ENCODE measurements around the gene MED20.

DNA sequence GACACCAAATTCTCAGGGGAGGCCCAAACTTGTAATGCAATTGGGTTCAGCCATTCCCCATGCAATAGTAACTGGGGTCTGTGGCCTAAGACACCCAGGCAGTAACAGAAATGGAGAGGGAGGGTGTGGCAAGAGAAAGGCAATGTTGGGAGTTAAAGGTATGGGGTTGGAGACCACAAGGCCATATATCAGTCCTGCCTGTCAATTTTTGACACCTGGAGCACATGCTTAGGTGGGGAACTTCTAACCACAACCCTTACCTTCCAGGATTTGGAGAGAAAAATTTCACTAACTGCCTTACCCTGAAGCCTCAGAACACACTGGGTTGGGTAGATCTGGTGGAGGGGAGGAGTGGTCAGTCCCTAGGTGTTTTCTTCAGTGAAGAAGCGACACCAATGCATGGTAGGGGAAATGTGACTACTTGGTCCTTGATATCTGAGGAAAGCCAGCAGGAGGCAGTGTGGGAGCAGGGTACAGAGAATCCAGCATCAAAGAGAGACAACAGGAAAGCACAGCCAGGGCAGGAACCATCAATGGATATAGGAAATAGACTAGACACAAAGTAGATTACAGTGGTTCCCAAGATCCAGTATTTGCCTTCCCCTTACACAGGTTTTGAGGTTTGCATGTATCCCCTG is 18.9 kb downstream of the MED20 start:
- TF ChIP-seq GATA3 (IDR thresholded peaks at IDR 0.05; ENCODE audit: low read depth, low read length) (no peak), GATA2 (IDR thresholded peaks at IDR 0.05; ENCODE audit: low read depth, low read length) (no peak)

All from SH-SY5Y (cell line).